Loucy (cell line): ENCODE data around the gene CCT7.

Experiments used
- CTCF ChIP-seq: fragments of 200-600 bp; sonication (generic); conservative IDR thresholded peaks from 2 replicates; pipeline ENCODE4 v1.5.1; 2014; ENCODE audit warnings: mild to moderate bottlenecking, antibody characterized with exemption, low read length
- EZH2phosphoT487 ChIP-seq: fragments of 200-600 bp; IDR thresholded peaks from 2 replicates; pipeline ENCODE4 v1.6.1; 2018; ENCODE audit warnings: antibody characterized with exemption, mild to moderate bottlenecking, moderate library complexity, borderline replicate concordance

- TF ChIP-seq CTCF: no peak
- TF ChIP-seq EZH2phosphoT487: no peak
These were observed 36.5 kb upstream of the CCT7 start for GRCh38 chr2:73197579-73197978.
